GM21786 (cell line): ENCODE results near the gene PRKCH.

ENCODE experiments used
- ATAC-seq: cut with Tn5 transposase; IDR thresholded peaks from one replicate; pipeline ENCODE4 v1.9.1; 2021; ENCODE audit not compliant: unreplicated experiment

The PRKCH gene

DNA sequence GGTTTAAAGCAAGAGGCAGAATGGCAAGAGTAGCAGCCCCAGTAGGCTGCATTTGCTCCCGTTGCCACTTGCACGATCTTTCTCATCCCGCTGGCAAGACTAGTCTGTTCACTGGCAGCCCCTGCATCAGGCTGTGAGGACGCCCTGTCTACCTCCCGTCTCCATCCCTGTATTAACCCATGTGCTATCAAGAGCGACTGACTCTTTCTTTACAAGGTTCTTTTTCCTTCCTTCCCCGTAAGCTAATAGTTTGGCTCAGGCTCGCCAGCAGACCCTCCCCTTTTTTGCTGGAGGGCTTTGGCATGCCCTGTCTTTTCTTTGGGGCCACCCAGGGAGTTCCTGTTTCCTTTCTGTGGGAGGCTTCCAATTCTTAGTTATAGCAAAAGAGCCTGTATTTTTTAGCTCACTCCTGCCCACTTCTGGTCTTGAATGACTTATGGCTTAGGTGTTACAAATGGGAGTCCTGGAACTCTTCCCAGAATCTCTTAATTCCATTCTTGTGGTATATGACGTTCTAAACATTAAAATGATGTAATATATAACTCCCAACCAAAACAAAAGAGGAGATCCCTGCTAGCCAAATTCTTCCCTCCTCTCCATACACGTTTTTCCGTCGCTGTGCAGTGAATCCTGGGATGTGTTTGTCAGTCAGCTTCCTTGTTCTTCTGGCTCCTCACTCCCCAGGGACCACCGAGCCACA is 149.0 kb downstream of the PRKCH start:
- ATAC-seq: no peak

DNA sequence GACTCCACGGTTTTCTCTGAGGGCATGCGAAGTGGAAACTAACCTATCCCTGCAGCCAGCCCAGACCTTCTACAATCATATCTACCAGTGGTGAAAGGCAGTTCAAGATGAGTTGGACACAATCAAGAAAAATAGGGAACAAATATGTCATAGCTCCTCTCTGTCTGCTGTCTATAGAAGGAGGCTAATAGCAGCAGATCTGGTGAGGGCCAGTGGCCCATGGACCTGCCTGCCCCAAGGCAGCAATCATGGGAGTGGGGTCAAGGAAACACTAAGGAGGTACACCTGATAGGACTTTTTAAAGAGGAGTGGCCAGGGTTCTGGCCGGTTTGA is 149.5 kb downstream of the PRKCH start:
- ATAC-seq: no peak

DNA sequence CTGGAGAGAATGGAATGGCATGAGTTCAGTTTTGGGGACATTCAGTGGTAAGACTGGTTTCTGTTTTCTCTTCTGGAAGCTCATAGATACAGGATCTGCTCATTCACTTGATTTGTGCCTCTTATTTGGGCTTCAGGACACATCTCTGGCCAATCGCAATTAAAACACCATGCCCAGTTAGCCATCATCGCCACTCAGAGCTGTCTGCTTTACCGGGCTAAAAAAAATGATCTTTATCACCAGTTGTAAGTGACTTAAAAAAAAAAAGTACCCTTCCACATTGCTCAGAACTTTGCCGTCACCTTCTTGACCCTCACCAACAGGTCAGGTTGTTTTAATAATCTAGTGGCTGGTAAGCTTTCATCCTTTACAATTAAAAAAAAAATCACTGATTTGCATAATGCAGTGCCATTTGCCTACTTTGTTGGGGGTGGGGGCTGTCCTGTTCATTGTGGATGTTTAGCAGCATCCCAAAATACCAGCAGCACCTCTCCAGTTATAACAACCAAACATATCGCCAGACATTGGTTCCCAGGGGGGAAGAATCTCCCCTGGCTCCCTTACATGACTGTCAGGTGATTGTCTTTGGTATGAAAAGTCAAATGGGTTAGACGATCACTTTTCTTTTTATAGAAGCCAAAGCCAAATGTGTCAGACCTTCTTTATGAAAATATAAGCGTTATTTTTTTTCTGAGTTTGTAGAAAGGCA is 150.1 kb downstream of the PRKCH start:
- no peak for ATAC-seq

DNA sequence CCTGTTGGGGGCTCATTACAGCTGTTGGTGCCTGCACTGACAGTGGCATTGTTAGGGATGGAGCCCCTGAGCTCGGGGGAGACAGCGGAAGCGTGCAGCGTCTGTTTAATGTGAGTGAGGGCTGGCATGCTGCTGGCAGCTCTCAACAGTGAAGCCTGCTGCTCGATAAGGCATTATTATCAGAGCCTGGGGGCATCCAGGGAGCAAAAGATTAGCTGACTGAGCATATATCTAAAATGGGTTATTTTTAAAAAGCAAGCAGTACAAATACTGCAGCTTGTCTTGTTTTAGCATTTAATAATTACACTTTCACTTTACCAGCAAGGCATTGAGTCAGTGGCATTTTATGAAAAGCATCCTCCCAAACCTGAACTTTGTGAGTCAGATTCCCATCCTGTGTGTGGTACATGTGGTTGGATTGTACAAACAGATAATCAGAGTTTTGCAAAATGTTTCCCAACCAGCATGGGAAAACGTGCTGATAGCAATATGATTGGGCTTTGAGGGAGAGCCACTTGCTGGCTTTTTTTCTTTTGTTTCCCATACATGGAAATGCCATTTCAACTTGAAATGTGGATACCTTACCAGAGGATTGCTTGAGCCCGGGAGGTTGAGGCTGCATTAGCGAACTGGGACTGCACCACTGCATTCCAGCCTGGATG is 150.8 kb downstream of the PRKCH start:
- no peak for ATAC-seq

DNA sequence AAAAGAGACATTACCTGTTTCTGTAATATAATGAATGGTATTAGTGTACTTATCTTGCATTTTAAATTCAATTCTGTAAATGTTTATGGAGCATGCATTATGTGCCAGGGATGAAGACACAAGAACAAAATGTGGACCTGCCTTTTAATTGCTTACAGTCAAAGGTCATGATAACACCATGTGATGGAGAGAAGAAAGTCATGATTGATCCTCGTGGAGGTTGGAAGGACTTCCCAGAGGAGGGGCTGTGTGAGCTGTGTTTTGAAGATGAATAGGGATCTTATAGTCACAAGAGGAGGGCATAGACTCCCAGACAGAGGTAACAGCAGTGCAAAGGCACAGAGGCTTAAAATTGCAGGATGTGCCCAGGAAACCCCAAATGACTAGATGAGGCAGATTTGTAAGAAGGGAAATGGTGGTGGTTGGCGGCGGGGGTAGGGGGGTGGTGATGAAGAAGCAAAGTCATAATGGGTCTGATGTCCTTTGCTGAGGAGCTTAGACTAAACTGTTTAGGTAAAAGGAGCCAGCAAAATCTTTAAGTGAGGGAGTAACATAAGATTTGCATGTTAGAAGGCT is 151.5 kb downstream of the PRKCH start:
- ATAC-seq: no peak

GRCh38 chr14:61474015-61474414 is 152.6 kb downstream of the PRKCH start:
- no peak for ATAC-seq

- ATAC-seq: no peak
Measured at GRCh38 chr14:61474701-61475100, 153.3 kb downstream of the PRKCH start.

- ATAC-seq: no peak
Measured at GRCh38 chr14:61475316-61475715, 153.9 kb downstream of the PRKCH start.

- ATAC-seq: no peak
Measured at GRCh38 chr14:61476105-61476753, 154.8 kb downstream of the PRKCH start.

GRCh38 chr14:61476754-61477410 is 155.5 kb downstream of the PRKCH start:
- ATAC-seq: no peak

DNA sequence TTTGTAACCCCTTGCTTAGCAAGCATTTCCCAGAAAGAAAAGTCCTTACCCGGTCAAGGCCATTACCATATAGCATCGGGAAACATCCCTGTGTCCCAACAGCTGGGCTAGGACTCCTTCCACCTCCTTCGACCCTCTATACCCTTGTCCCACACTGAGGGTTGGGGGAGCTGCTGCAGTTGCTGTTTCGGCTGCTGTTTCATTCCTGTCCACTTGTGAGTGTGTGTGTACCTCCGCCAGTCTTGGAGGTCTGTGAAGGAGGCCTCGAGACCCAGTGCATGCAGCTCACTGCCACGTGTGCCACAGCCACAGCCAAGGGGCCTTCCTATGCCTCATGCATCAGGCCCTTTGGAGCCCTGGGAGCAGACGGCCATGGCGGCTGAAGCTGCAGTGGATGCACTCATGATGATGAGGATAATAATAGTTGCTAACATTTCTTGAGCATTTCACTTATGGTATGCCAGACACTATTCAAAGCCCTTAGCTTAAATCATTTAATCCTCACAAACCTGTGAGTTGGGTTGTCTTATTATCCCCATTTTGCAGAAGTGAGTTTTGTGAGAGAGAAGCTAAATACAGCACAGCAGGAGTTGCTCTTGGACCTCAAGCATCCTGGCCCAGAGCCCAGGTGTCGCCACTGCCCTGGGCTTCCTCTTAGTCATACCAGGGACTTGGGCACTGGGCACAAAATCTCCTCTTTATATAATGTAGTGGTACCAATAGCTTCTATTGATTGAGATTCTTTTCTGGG is 156.5 kb downstream of the PRKCH start:
- ATAC-seq: no peak

- peak; percentile 48 for ATAC-seq
Measured at GRCh38 chr14:61478971-61479473, 157.6 kb downstream of the PRKCH start.

DNA sequence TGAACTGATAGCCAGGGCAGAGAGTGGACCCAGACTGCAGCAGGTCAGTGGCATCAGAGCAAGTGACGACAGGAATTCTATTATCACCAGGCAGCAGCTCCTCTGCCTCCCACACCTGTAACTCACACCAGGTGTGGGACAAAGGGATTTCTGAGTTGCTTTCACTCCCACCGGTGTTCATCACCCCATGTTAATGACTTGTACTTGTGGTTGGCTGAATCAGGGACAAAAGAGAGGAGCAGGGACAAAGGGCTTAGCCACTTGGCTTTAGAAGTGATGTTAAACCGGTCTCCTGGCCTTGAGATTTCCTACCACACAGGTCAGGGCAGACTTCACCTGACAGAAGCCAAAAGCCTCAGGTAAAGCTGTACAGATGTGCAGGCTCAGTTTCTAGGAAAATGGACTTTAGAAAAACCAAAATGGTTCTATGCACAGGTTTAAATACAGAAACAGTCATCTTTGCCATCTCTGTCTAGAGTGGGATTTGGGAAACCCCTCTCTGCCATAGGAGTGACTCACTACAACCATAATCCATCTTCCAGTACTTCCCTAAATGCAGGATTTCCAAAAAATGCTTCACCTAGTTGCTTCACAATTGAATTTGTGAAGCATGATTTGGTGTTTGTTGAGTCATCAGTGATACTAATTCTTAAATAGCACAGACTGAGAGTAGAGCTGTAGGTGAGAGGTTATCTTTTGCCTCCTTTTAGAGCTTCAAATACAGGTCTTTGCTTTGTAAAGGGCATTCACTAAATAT is 158.5 kb downstream of the PRKCH start:
- ATAC-seq: no peak

GRCh38 chr14:61480704-61481285 is 159.4 kb downstream of the PRKCH start:
- ATAC-seq: no peak

- no peak for ATAC-seq
Measured at GRCh38 chr14:61481701-61482100, 160.3 kb downstream of the PRKCH start.

- ATAC-seq: no peak
Measured at GRCh38 chr14:61482348-61483206, 161.2 kb downstream of the PRKCH start.

DNA sequence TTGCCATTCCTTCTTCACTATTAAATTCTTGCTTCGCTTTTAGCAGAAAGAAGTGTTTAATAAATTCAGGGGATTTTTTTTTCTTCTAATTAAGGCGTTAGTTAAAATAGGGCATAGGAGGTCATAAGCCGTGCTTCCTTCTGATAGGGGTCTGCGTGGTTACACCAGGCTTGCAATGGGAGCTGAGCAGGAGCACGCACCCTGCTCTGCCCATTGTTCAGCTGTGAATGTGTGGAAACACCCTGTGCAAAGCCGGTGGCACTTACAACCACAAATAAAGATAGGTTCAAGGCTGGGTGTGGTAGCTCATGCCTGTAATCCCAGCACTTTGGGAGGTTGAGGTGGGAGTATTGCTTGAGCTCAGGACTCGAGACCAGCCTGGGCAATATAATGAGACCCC is 162.1 kb downstream of the PRKCH start:
- no peak for ATAC-seq

GRCh38 chr14:61484031-61484430 is 162.7 kb downstream of the PRKCH start:
- ATAC-seq: no peak
